Epithelial cell of proximal tubule (primary cell): ENCODE data around the gene RACGAP1. TPM values are rescaled to one million over a fixed set of nuclear protein-coding genes. Genes with fewer than 3 reads are reported as not detected.

Source experiments
- DNase-seq: peaks from one replicate; pipeline ENCODE4 v3.0.0-alpha.2; 2011; ENCODE audit warnings: low read depth
- H3K4me3 ChIP-seq: 2 replicates; pipeline ENCODE4 v1.5.1; 2011; ENCODE audit warnings: low read depth, mild to moderate bottlenecking, low read length
- CTCF ChIP-seq: conservative IDR thresholded peaks from 2 replicates; pipeline ENCODE4 v1.5.1; 2012; ENCODE audit warnings: low read depth, mild to moderate bottlenecking, low read length
- total RNA-seq: library from RNA; depleted of rRNA; stranded (reverse); fragments of >200 nt; gene quantifications from 2 replicates; pipeline ENCODE4 v1.2.3, GENCODE V29; 2015

Gene RACGAP1
- total RNA-seq, 1 donor from 2014 or later, result 86.5 TPM

- no peak overlapping the region for H3K4me3 ChIP-seq
- no peak for DNase-seq
- TF ChIP-seq CTCF, result no peak
These were observed 1.4 kb upstream of the RACGAP1 start for GRCh38 chr12:50026691-50027090.

GRCh38 chr12:50024805-50025186 lies 498 bp downstream of the RACGAP1 start:
- no peak for DNase-seq
- no peak for TF ChIP-seq CTCF
- H3K4me3 ChIP-seq, result peak overlapping the region; percentile 79

GRCh38 chr12:50024227-50024626 lies 1.1 kb downstream of the RACGAP1 start:
- TF ChIP-seq CTCF, result no peak
- peak overlapping the region; percentile 79 for H3K4me3 ChIP-seq
- no peak for DNase-seq

- no peak for TF ChIP-seq CTCF
- DNase-seq, result no peak
- no peak overlapping the region for H3K4me3 ChIP-seq
These were observed 2.4 kb downstream of the RACGAP1 start for GRCh38 chr12:50022903-50023302.

GRCh38 chr12:50021031-50021430 lies 4.3 kb downstream of the RACGAP1 start:
- no peak overlapping the region for H3K4me3 ChIP-seq
- DNase-seq, result no peak
- no peak for TF ChIP-seq CTCF

GRCh38 chr12:50019524-50019923 lies 5.8 kb downstream of the RACGAP1 start:
- no peak overlapping the region for H3K4me3 ChIP-seq
- no peak for TF ChIP-seq CTCF

GRCh38 chr12:50018968-50019367 lies 6.3 kb downstream of the RACGAP1 start:
- DNase-seq, result no peak
- no peak for TF ChIP-seq CTCF
- H3K4me3 ChIP-seq, result no peak overlapping the region

More at GRCh38 chr12:50019524-50019923, 5.8 kb downstream of the RACGAP1 start:
- no peak for DNase-seq
